ENCODE measurements around the gene THAP8.
"Not testable (repeated sequence)": the region's sequence is repeated elsewhere in the genome, so short reads cannot be mapped to it uniquely, and the experiment has no call there.

The THAP8 gene

DNA sequence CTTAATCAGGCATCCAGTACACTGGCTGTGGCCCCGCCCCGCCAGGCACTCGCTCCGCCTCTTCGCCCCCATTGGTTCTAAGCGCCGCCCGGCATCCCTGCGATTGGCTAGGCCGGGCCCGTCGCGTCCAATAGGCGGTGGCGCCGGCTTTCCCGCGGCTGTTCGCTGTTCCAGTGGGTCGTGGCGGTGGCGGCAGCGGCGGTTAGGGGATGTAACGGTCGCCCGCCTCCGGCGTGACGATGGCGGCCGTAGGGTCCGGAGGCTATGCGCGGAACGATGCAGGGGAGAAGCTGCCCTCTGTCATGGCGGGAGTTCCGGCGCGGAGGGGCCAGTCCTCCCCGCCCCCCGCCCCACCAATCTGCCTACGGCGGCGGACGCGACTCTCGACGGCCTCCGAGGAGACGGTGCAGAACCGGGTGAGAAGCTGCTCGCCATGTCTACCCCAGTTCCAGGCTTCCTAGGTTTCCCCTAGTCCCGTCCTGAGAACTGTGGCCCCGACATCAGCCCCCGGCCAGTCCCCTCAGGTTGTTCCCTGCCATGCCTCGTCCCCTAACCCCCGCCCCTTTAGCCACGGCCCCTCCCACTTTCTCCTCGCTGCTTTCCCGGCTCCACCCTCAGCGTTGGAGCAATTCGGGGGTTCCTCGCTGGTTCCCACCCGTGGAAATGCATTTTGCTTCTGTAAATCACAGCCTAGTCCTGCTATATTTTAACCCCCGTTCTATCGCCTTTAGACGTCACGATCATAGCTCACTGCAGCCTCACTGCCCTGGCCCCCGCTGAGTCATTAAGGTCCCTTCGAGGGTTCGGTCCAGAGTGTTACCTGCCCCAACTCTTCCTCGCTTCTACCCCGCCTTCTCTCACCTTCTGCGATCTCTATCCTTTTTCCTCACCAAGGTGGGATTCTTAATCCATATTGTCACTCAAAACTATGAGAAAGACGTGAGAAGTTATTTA lies 925 bp upstream of the THAP8 start, which contains the start of gene WDR62:
WDR62 (plus strand) TSS at position 165 of the 954 bp plus-strand sequence; CDS start at position 240, 75 bp downstream.
- ATAC-seq (ENCODE audit: low read depth) (peak; percentile 69), DNase-seq (ENCODE audit: low spot score in 2 of 2) (peak in 1 of 2 donors; percentile 16)
- peak within 1 kb of the TSS; percentile 95 for H3K4me3 Mint-ChIP-seq
- H3K36me3 Mint-ChIP-seq, result peaks cover 4% of the 10 kb centered on the region
- no peaks in the 10 kb centered on the region for H3K27me3 Mint-ChIP-seq
- peak within 1 kb of the TSS; percentile 97 for H3K27ac Mint-ChIP-seq
- peaks cover 14% of the 10 kb centered on the region for H3K4me1 Mint-ChIP-seq
- H3K9me3 Mint-ChIP-seq, result no peaks in the 10 kb centered on the region

DNA sequence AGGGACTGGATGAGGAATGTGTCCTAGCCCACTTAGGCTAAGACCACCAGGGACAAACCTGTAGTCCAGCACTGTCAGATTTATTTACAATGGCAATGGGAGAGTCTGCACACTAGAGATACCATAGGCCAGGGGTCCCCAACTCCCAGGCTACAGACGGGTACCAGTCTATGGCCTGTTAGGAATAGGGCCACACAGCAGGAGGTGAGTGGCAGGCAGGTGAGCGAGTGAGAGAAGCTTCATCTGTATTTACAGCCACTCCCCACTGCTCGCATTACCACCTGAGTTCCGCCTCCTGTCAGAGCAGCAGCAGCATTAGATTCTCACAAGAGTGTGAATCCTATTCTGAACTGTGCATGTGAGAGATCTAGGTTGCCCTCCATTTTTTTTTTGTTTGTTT lies 2.4 kb downstream of the THAP8 start:
- Mint-ChIP-seq H3K9me3 (no peaks in the 10 kb centered on the region), H3K4me3 (no peak overlapping the region), H3K27me3 (no peaks in the 10 kb centered on the region), H3K4me1 (peaks cover 14% of the 10 kb centered on the region), H3K36me3 (peaks cover 5% of the 10 kb centered on the region), H3K27ac (no peak overlapping the region)
- ATAC-seq (ENCODE audit: low read depth) (no peak), DNase-seq (ENCODE audit: low spot score in 2 of 2) (no peak)

DNA sequence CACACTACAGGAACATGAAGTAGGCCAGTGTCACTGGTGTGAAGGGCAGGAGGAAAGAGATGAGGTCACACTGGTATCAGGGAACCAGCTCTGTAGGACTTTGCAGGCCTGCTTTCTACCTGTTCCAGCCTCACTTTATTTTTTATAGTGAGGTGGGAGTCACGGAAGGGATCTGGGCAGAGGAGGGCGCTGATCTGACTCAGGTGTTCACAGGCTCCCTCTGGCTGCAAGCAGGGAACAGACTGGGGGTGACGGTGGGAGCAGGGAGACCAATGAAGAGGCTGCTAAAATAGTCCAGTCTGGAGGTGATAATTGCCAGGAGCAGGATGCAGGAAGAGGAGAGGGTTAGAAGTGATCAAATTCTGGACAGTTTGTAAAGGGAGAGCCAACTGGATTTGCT lies 2.8 kb downstream of the THAP8 start:
- H3K9me3 Mint-ChIP-seq, result no peaks in the 10 kb centered on the region
- peaks cover 14% of the 10 kb centered on the region for H3K4me1 Mint-ChIP-seq
- H3K36me3 Mint-ChIP-seq, result peaks cover 6% of the 10 kb centered on the region
- no peak for DNase-seq (ENCODE audit: low spot score in 2 of 2)
- ATAC-seq (ENCODE audit: low read depth), result no peak
- peak overlapping the region; percentile 11 for H3K4me3 Mint-ChIP-seq
- no peak overlapping the region for H3K27ac Mint-ChIP-seq
- no peaks in the 10 kb centered on the region for H3K27me3 Mint-ChIP-seq

DNA sequence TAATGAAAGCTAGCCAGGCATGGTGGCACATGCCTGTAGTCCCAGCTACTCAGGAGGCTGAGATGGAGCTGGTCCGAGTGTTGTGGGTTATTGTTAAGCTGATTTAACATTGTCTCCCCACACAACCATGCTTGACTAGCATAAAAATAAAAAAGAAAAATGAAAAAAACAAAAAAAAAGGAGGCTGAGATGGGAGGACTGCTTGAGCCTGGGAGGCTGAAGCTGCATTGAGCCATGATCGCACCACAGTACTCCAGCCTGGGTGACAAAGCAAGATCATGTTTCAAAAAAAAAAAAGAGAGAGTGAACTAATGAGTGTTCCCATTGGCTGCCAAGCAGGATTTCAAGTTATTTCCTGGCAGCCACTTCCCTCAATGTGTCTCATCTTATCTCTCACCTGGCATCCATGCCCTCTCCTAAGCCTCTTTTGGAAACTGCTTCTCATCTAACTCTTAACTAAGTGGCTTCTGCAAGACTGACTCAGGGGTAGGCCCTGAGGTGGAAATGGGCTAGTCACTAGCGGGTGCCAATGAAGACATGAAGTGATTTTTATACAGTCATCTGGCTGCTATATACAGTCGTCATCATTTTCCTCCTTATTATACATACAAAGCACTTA lies 4.9 kb downstream of the THAP8 start:
- no peak for DNase-seq (ENCODE audit: low spot score in 2 of 2)
- peaks cover 11% of the 10 kb centered on the region for H3K36me3 Mint-ChIP-seq
- ATAC-seq (ENCODE audit: low read depth), result no peak
- peaks cover 9% of the 10 kb centered on the region for H3K4me1 Mint-ChIP-seq
- no peaks in the 10 kb centered on the region for H3K27me3 Mint-ChIP-seq
- peaks cover 2% of the 10 kb centered on the region for H3K9me3 Mint-ChIP-seq
- H3K4me3 Mint-ChIP-seq, result no peak overlapping the region
- H3K27ac Mint-ChIP-seq, result no peak overlapping the region

DNA sequence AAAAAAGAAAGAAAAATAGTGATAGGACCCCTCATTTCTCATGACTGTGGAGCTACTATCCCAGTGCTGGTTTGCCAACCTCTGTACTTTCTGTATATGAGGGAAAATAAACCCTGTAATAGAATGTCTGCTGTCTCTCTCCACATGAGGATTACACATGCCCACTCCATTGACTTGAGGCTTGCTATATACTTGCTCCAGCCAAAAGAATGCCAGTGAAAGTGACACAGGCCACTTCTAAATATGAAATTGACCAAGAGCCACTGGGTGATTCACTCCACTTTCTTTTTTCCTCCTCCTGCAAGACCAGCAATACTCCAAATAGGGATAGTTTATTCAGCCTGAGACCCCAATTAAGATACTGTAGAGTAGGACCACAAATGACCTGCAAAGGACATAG lies 6.2 kb downstream of the THAP8 start:
- Mint-ChIP-seq H3K4me1 (peaks cover 7% of the 10 kb centered on the region), H3K36me3 (peaks cover 13% of the 10 kb centered on the region), H3K9me3 (peaks cover 2% of the 10 kb centered on the region), H3K27ac (no peak overlapping the region), H3K4me3 (no peak overlapping the region), H3K27me3 (no peaks in the 10 kb centered on the region)
- DNase-seq (ENCODE audit: low spot score in 2 of 2) (no peak), ATAC-seq (ENCODE audit: low read depth) (no peak)

GRCh38 chr19:36046443-36047050 lies 7.5 kb downstream of the THAP8 start:
- H3K27ac Mint-ChIP-seq, result no peak overlapping the region
- ATAC-seq (ENCODE audit: low read depth) (no peak), DNase-seq (ENCODE audit: low spot score in 2 of 2) (no peak)
- H3K4me3 Mint-ChIP-seq, result no peak overlapping the region
- peaks cover 2% of the 10 kb centered on the region for H3K9me3 Mint-ChIP-seq
- no peaks in the 10 kb centered on the region for H3K27me3 Mint-ChIP-seq
- peaks cover 13% of the 10 kb centered on the region for H3K36me3 Mint-ChIP-seq
- H3K4me1 Mint-ChIP-seq, result peaks cover 7% of the 10 kb centered on the region

- no peak for DNase-seq (ENCODE audit: low spot score in 2 of 2)
- no peak overlapping the region for H3K4me3 Mint-ChIP-seq
- H3K27me3 Mint-ChIP-seq, result no peaks in the 10 kb centered on the region
- H3K27ac Mint-ChIP-seq, result no peak overlapping the region
- peaks cover 10% of the 10 kb centered on the region for H3K36me3 Mint-ChIP-seq
- no peak for ATAC-seq (ENCODE audit: low read depth)
- peaks cover 2% of the 10 kb centered on the region for H3K4me1 Mint-ChIP-seq
- peaks cover 2% of the 10 kb centered on the region for H3K9me3 Mint-ChIP-seq
Observed at GRCh38 chr19:36043952-36044351, 10.1 kb downstream of the THAP8 start.

GRCh38 chr19:36041831-36042230 lies 12.3 kb downstream of the THAP8 start:
- Mint-ChIP-seq H3K27me3 (no peaks in the 10 kb centered on the region), H3K4me1 (peaks cover 7% of the 10 kb centered on the region), H3K9me3 (peaks cover 2% of the 10 kb centered on the region), H3K27ac (no peak overlapping the region), H3K4me3 (no peak overlapping the region), H3K36me3 (peaks cover 8% of the 10 kb centered on the region)
- no peak for ATAC-seq (ENCODE audit: low read depth)
- no peak for DNase-seq (ENCODE audit: low spot score in 2 of 2)

DNA sequence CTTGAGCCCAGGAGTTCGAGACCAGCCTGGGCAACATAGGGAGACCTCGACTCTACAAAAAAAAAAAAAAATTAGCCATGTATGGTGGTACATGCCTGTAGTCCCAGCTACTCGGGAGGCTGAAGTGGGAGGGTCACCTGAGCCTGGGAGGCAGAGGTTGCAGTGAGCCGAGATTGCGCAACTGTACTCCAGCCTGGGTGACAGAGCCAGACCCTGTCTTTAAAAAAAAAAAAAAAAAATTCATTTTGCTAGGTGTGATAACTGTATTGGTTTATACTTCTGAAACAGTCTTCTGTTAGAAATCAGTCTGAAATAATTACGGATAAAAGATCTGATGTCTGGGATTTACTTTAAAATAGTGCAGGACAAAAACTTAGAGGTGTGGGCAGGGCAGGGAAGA lies 13.0 kb downstream of the THAP8 start:
- ATAC-seq (ENCODE audit: low read depth); H3K4me3 Mint-ChIP-seq; H3K9me3 Mint-ChIP-seq; DNase-seq (ENCODE audit: low spot score in 2 of 2); H3K4me1 Mint-ChIP-seq; H3K27me3 Mint-ChIP-seq; H3K36me3 Mint-ChIP-seq; H3K27ac Mint-ChIP-seq: not testable (repeated sequence)

DNA sequence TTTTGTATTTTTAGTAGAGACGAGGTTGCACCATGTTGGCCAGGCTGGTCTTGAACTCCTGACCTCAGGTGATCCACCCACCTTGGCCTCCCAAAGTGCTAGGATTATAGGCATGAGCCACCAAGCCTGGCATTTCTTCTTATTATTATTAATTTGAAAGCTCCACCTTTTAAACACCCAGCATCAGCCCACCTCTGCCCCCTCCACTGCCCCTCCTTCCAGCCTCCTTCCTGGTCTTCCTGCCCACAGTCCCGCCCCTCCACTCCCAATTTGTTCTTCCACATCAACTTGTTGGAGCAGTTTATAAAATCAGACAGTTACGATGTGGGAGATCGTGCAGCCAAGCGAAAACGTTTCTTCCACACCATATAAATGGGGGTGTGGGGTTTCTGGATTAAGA lies 13.6 kb downstream of the THAP8 start:
- Mint-ChIP-seq H3K27ac (no peak overlapping the region), H3K4me1 (peaks cover 10% of the 10 kb centered on the region), H3K27me3 (no peaks in the 10 kb centered on the region), H3K9me3 (peaks cover 1% of the 10 kb centered on the region), H3K36me3 (peaks cover 8% of the 10 kb centered on the region), H3K4me3 (no peak overlapping the region)
- ATAC-seq (ENCODE audit: low read depth) (no peak), DNase-seq (ENCODE audit: low spot score in 2 of 2) (no peak)

- Mint-ChIP-seq H3K27me3 (no peaks in the 10 kb centered on the region), H3K4me1 (peaks cover 10% of the 10 kb centered on the region), H3K36me3 (peaks cover 31% of the 10 kb centered on the region), H3K9me3 (no peaks in the 10 kb centered on the region), H3K4me3 (peak within 1 kb of the TSS; percentile 16), H3K27ac (no peak within 1 kb of the TSS)
- ATAC-seq (ENCODE audit: low read depth) (no peak), DNase-seq (ENCODE audit: low spot score in 2 of 2) (no peak)
Observed at GRCh38 chr19:36032251-36033104, 21.6 kb downstream of the THAP8 start, which contains the start of gene CLIP3. Gene CLIP3, minus strand, starts transcription at chr19:36032873. Its CDS starts 516 bp downstream, at chr19:36032357.

DNA sequence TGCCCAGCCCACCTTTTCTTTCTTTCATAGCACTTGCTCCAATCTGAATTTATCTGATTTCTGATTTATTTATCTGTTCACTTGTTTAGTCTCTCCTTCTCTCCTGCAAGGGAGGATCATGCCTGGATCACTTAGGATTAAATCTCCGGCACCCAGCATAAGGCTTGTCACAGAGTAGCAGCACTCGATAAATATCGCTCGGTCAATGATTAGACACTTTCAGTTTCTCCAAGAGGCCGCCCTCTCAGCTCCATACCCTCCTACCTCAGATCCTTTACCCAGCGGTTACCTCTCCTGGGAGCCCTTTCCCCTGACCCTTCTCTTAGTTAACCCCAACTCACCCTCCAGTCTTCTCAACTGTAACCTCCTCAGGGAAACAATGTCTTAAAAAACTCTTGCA lies 22.8 kb downstream of the THAP8 start:
- ATAC-seq (ENCODE audit: low read depth) (no peak), DNase-seq (ENCODE audit: low spot score in 2 of 2) (no peak)
- no peaks in the 10 kb centered on the region for H3K9me3 Mint-ChIP-seq
- no peaks in the 10 kb centered on the region for H3K27me3 Mint-ChIP-seq
- H3K4me1 Mint-ChIP-seq, result peaks cover 5% of the 10 kb centered on the region
- H3K27ac Mint-ChIP-seq, result no peak overlapping the region
- no peak overlapping the region for H3K4me3 Mint-ChIP-seq
- peaks cover 31% of the 10 kb centered on the region for H3K36me3 Mint-ChIP-seq

DNA sequence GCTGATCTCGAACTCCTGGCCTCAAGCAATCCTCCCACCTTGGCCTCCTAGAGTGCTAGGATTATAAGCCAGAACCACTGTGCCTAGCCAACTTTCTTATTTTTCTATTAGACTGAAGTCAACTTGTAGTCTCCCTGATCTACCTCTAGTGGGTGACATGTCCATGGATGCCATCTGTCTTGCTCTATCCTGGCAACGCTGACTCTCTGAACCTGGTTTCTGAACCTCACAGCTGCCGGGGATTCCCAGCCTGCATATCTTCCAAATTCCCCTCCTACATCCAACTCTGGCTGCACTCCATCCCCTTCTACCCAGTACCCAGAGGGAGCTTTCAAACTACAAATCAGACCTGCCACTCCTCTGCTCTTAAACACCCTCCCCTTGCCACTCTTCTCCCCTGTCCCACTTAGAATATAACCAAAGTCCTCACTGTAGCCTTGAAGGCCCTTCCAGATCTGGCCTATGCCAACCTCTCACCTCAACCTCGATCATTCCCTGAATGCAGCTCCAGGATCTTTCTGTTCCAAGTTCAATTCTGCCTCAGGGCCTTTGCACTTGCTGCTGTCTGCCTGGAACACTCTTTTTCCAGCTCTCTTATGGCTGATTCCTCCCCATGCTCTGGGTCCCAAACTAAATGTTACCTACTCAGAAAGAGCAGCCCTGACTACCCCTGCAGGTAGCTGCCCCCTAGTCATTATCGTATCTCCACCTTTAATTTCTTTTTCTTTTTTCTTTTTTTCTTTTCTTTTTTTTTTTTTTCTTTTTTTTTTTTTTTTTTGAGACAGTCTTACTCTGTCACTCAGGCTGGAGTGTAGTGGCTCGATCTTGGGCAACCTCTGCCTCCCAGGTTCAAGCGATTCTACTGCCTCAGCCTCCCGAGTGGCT lies 23.6 kb downstream of the THAP8 start:
- ATAC-seq (ENCODE audit: low read depth) (peak; percentile 17), DNase-seq (ENCODE audit: low spot score in 2 of 2) (no peak)
- Mint-ChIP-seq H3K27ac (no peak overlapping the region), H3K4me3 (no peak overlapping the region), H3K4me1 (peaks cover 2% of the 10 kb centered on the region), H3K9me3 (no peaks in the 10 kb centered on the region), H3K36me3 (peaks cover 27% of the 10 kb centered on the region), H3K27me3 (no peaks in the 10 kb centered on the region)

Measured in memory B cell (primary cell).